ENCODE results near the gene MSTN. TPM values are rescaled to one million over a fixed set of nuclear protein-coding genes. Genes with fewer than 3 reads are reported as not detected.

The MSTN gene
- total RNA-seq, 2 donors from 2014 or later, result not detected

GRCh38 chr2:190093793-190094192 is 31.3 kb upstream of the MSTN start:
- TF ChIP-seq CTCF (conservative IDR thresholded peaks at IDR 0.05), result no peak
- Histone ChIP-seq H3K27me3 (ENCODE audit: control insufficient read depth, insufficient read depth, low read length, poor library complexity, severe bottlenecking) (no peaks in the 10 kb centered on the region), H3K27ac (ENCODE audit: low read depth, low read length) (no peak overlapping the region), H3K9me3 (ENCODE audit: control insufficient read depth, low read length) (peaks cover 11% of the 10 kb centered on the region), H3K36me3 (ENCODE audit: control insufficient read depth, insufficient read depth, low read length) (no peaks in the 10 kb centered on the region), H3K4me1 (ENCODE audit: control insufficient read depth, insufficient read depth, low read length) (peaks cover 3% of the 10 kb centered on the region), H3K9ac (ENCODE audit: extremely low read depth, low read length, poor library complexity, severe bottlenecking) (no peak overlapping the region), H3K4me3 (ENCODE audit: low read length) (no peak overlapping the region)
- WGBS, 2 experiments (ENCODE audit: insufficient coverage in 1 of 2, insufficient read length in 1 of 2), result 67 to 71% methylated on average over 1 to 3 of the region's 3 CpGs
- Mint-ChIP-seq H3K4me1 (peaks cover 6% of the 10 kb centered on the region), H3K36me3 (ENCODE audit: low read depth) (peaks cover 5% of the 10 kb centered on the region), H3K9me3 (peaks cover 10% of the 10 kb centered on the region), H3K4me3 (no peak overlapping the region), H3K27ac (peak overlapping the region; percentile 12), H3K27me3 (ENCODE audit: insufficient read depth) (no peaks in the 10 kb centered on the region)
- no peak for DNase-seq

GRCh38 chr2:190090148-190090547 is 27.6 kb upstream of the MSTN start:
- H3K9me3 Mint-ChIP-seq, result no peaks in the 10 kb centered on the region
- 83 to 100% methylated on average over 1 to 2 of the region's 2 CpGs for WGBS, 2 experiments (ENCODE audit: insufficient coverage in 1 of 2, insufficient read length in 1 of 2)

GRCh38 chr2:190088917-190089316 is 26.4 kb upstream of the MSTN start:
- TF ChIP-seq CTCF (conservative IDR thresholded peaks at IDR 0.05), result peak; percentile 89
- Mint-ChIP-seq H3K36me3 (ENCODE audit: low read depth) (no peaks in the 10 kb centered on the region), H3K4me3 (no peak overlapping the region), H3K9me3 (no peaks in the 10 kb centered on the region), H3K27me3 (ENCODE audit: insufficient read depth) (no peaks in the 10 kb centered on the region), H3K4me1 (no peaks in the 10 kb centered on the region), H3K27ac (no peak overlapping the region)
- Histone ChIP-seq H3K4me3 (ENCODE audit: low read length) (no peak overlapping the region), H3K9ac (ENCODE audit: extremely low read depth, low read length, poor library complexity, severe bottlenecking) (no peak overlapping the region), H3K4me1 (ENCODE audit: control insufficient read depth, insufficient read depth, low read length) (no peaks in the 10 kb centered on the region), H3K36me3 (ENCODE audit: control insufficient read depth, insufficient read depth, low read length) (no peaks in the 10 kb centered on the region), H3K9me3 (ENCODE audit: control insufficient read depth, low read length) (no peaks in the 10 kb centered on the region), H3K27ac (ENCODE audit: low read depth, low read length) (no peak overlapping the region), H3K27me3 (ENCODE audit: control insufficient read depth, insufficient read depth, low read length, poor library complexity, severe bottlenecking) (no peaks in the 10 kb centered on the region)
- WGBS, 2 experiments (ENCODE audit: insufficient coverage in 1 of 2, insufficient read length in 1 of 2), result 16% methylated on average over 3 of the region's 4 CpGs; no CpG with 5 or more reads in 1 of the 2 experiments
- DNase-seq, result peak; percentile 68

More at GRCh38 chr2:190090148-190090547, 27.6 kb upstream of the MSTN start:
- no peak overlapping the region for H3K9ac ChIP-seq (ENCODE audit: extremely low read depth, low read length, poor library complexity, severe bottlenecking)
- no peaks in the 10 kb centered on the region for H3K27me3 Mint-ChIP-seq (ENCODE audit: insufficient read depth)
- H3K27ac ChIP-seq (ENCODE audit: low read depth, low read length), result no peak overlapping the region
- no peak overlapping the region for H3K4me3 Mint-ChIP-seq
- no peaks in the 10 kb centered on the region for H3K36me3 Mint-ChIP-seq (ENCODE audit: low read depth)
- no peak overlapping the region for H3K4me3 ChIP-seq (ENCODE audit: low read length)
- H3K27ac Mint-ChIP-seq, result no peak overlapping the region
- no peak for DNase-seq
- TF ChIP-seq CTCF (conservative IDR thresholded peaks at IDR 0.05), result no peak
- H3K27me3 ChIP-seq (ENCODE audit: control insufficient read depth, insufficient read depth, low read length, poor library complexity, severe bottlenecking), result no peaks in the 10 kb centered on the region
- H3K4me1 ChIP-seq (ENCODE audit: control insufficient read depth, insufficient read depth, low read length), result peaks cover 3% of the 10 kb centered on the region
- H3K4me1 Mint-ChIP-seq, result peaks cover 6% of the 10 kb centered on the region
- H3K36me3 ChIP-seq (ENCODE audit: control insufficient read depth, insufficient read depth, low read length), result no peaks in the 10 kb centered on the region
- H3K9me3 ChIP-seq (ENCODE audit: control insufficient read depth, low read length), result no peaks in the 10 kb centered on the region
